Measurements from ENCODE around the gene GJA3.

GJA3 gene

GRCh38 chr13:20150561-20150960 lies 10.3 kb downstream of the GJA3 start:
- TF ChIP-seq CTCF (IDR thresholded peaks at IDR 0.05; ENCODE audit: low read depth, low read length, missing control alignments) = no peak
- DNase-seq (ENCODE audit: extremely low read depth, low read depth) = no peak
- no peak overlapping the region for H3K4me3 ChIP-seq (replicated peaks; ENCODE audit: low read depth, low read length)

GRCh38 chr13:20149762-20150161 lies 11.1 kb downstream of the GJA3 start:
- no peak for DNase-seq (ENCODE audit: extremely low read depth, low read depth)
- TF ChIP-seq CTCF (IDR thresholded peaks at IDR 0.05; ENCODE audit: low read depth, low read length, missing control alignments) = no peak
- H3K4me3 ChIP-seq (replicated peaks; ENCODE audit: low read depth, low read length) = no peak overlapping the region

GRCh38 chr13:20148501-20149183 lies 12.2 kb downstream of the GJA3 start:
- no peak for DNase-seq (ENCODE audit: extremely low read depth, low read depth)
- TF ChIP-seq CTCF (IDR thresholded peaks at IDR 0.05; ENCODE audit: low read depth, low read length, missing control alignments) = no peak
- no peak overlapping the region for H3K4me3 ChIP-seq (replicated peaks; ENCODE audit: low read depth, low read length)

GRCh38 chr13:20146381-20146780 lies 14.5 kb downstream of the GJA3 start:
- no peak overlapping the region for H3K4me3 ChIP-seq (replicated peaks; ENCODE audit: low read depth, low read length)
- TF ChIP-seq CTCF (IDR thresholded peaks at IDR 0.05; ENCODE audit: low read depth, low read length, missing control alignments) = no peak
- DNase-seq (ENCODE audit: extremely low read depth, low read depth) = no peak

- no peak for DNase-seq (ENCODE audit: extremely low read depth, low read depth)
- no peak for TF ChIP-seq CTCF (IDR thresholded peaks at IDR 0.05; ENCODE audit: low read depth, low read length, missing control alignments)
Observed at GRCh38 chr13:20145521-20145920, 15.3 kb downstream of the GJA3 start.

GRCh38 chr13:20144141-20144850 lies 16.6 kb downstream of the GJA3 start:
- no peak overlapping the region for H3K4me3 ChIP-seq (replicated peaks; ENCODE audit: low read depth, low read length)
- no peak for TF ChIP-seq CTCF (IDR thresholded peaks at IDR 0.05; ENCODE audit: low read depth, low read length, missing control alignments)
- no peak for DNase-seq (ENCODE audit: extremely low read depth, low read depth)

More at GRCh38 chr13:20145521-20145920, 15.3 kb downstream of the GJA3 start:
- no peak overlapping the region for H3K4me3 ChIP-seq (replicated peaks; ENCODE audit: low read depth, low read length)

Data from HFF-Myc (cell line).